Tibial nerve (tissue), 4 donors: ENCODE results near the gene TNIK. TPM values are rescaled to one million over a fixed set of nuclear protein-coding genes. Genes with fewer than 3 reads are reported as not detected.

Source experiments
- DNase-seq, 2 donors: peaks; one replicate each; pipeline ENCODE4 v3.0.0-alpha.2; 2019; ENCODE audit warnings: low spot score in 2 of 2
- H3K27ac ChIP-seq, 4 donors: fragments of 200-600 bp; sonication (generic) in 3 of 4; one replicate each; pipeline ENCODE4 v1.5.1; 2017 to 2019; ENCODE audit warnings: mild to moderate bottlenecking in 1 of 4
- H3K27me3 ChIP-seq, 2 donors: fragments of 200-600 bp; sonication (generic) in 1 of 2; one replicate each; pipeline versions ENCODE4 v1.5.1 to v1.6.0; 2017 to 2019
- H3K36me3 ChIP-seq, 3 donors: fragments of 200-600 bp; sonication (generic); one replicate each; pipeline ENCODE4 v1.5.1; 2018 to 2019
- H3K4me1 ChIP-seq, 4 donors: fragments of 200-600 bp; sonication (generic) in 3 of 4; one replicate each; pipeline ENCODE4 v1.5.1; 2017 to 2019
- H3K4me3 ChIP-seq, 4 donors: fragments of 200-600 bp; sonication (generic) in 3 of 4; one replicate each; pipeline ENCODE4 v1.5.1; 2017 to 2019; ENCODE audit warnings: mild to moderate bottlenecking in 1 of 4, moderate library complexity in 1 of 4
- H3K9me3 ChIP-seq, 4 donors: fragments of 200-600 bp; sonication (generic) in 3 of 4; one replicate each; pipeline ENCODE4 v1.5.1; 2017 to 2019
- CTCF ChIP-seq, 5 experiments: fragments of 200-600 bp in 3 of 5; fragments of 450-650 bp in 2 of 5; sonication (generic) in 3 of 5; IDR thresholded peaks; one replicate each; pipeline ENCODE4 v1.5.1; 2016 to 2019; ENCODE audit warnings: antibody characterized with exemption in 5 of 5, mild to moderate bottlenecking in 3 of 5, moderate library complexity in 2 of 5
- EP300 ChIP-seq, 2 donors: sonication (generic); formaldehyde crosslinking; IDR thresholded peaks; one replicate each; pipeline ENCODE4 v1.6.1; 2017; ENCODE audit warnings: antibody characterized with exemption in 2 of 2, mild to moderate bottlenecking in 1 of 2
- POLR2A ChIP-seq, 2 donors: fragments of 450-650 bp; IDR thresholded peaks; one replicate each; pipeline ENCODE4 v1.6.1; 2017; ENCODE audit warnings: antibody characterized with exemption in 2 of 2, mild to moderate bottlenecking in 2 of 2, moderate library complexity in 2 of 2
- WGBS, 2 donors: methylation state at CpG; one replicate each; pipeline ENCODE4 v1.1.5; 2018; 5-methylcytosine and 5-hydroxymethylcytosine counted together
- total RNA-seq, 4 donors: library from RNA; depleted of rRNA; stranded (reverse); fragments of >200 nt; gene quantifications; one replicate each; pipeline ENCODE4 v1.1.0, GENCODE V29; 2016

Gene TNIK
- total RNA-seq, 4 donors from 2014 or later: 5.4 to 11.1 (median 7.5) TPM

GRCh38 chr3:171346019-171346418, 114.2 kb downstream of the TNIK start:
- Histone ChIP-seq H3K36me3 (no peaks in the 10 kb centered on the region), H3K4me3 (no peak overlapping the region), H3K27me3 (no peaks in the 10 kb centered on the region), H3K27ac (no peak overlapping the region), H3K4me1 (peaks cover 0 to 13% (median 4%) of the 10 kb centered on the region in 4 donors), H3K9me3 (no peaks in the 10 kb centered on the region)
- 97 to 100% methylated on average over 1 of the region's 1 CpG for WGBS, 2 donors
- TF ChIP-seq POLR2A (IDR thresholded peaks at IDR 0.05) (no peak), EP300 (IDR thresholded peaks at IDR 0.05) (no peak), CTCF (IDR thresholded peaks at IDR 0.05) (no peak)
- no peak for DNase-seq

GRCh38 chr3:171345107-171345843, 114.9 kb downstream of the TNIK start:
- WGBS, 2 donors: 66 to 73% methylated on average over 2 of the region's 2 CpGs
- no peaks in the 10 kb centered on the region for H3K9me3 ChIP-seq
- H3K36me3 ChIP-seq: no peaks in the 10 kb centered on the region
- H3K4me3 ChIP-seq: no peak overlapping the region
- no peak overlapping the region for H3K27ac ChIP-seq
- no peaks in the 10 kb centered on the region for H3K27me3 ChIP-seq
- no peak for TF ChIP-seq POLR2A (IDR thresholded peaks at IDR 0.05)
- TF ChIP-seq CTCF (IDR thresholded peaks at IDR 0.05): no peak
- no peak for TF ChIP-seq EP300 (IDR thresholded peaks at IDR 0.05)
- peaks cover 0 to 13% (median 4%) of the 10 kb centered on the region in 4 donors for H3K4me1 ChIP-seq
- no peak for DNase-seq

- no peak overlapping the region for H3K4me3 ChIP-seq
- H3K27ac ChIP-seq: no peak overlapping the region
- DNase-seq: no peak
- 77 to 78% methylated on average over 1 of the region's 1 CpG for WGBS, 2 donors
- H3K27me3 ChIP-seq: no peaks in the 10 kb centered on the region
- no peaks in the 10 kb centered on the region for H3K36me3 ChIP-seq
- H3K9me3 ChIP-seq: no peaks in the 10 kb centered on the region
- TF ChIP-seq CTCF (IDR thresholded peaks at IDR 0.05) (no peak), POLR2A (IDR thresholded peaks at IDR 0.05) (no peak), EP300 (IDR thresholded peaks at IDR 0.05) (no peak)
- peaks cover 0 to 13% (median 4%) of the 10 kb centered on the region in 4 donors for H3K4me1 ChIP-seq
Measured at GRCh38 chr3:171343693-171344092, 116.5 kb downstream of the TNIK start.

GRCh38 chr3:171342783-171343420, 117.3 kb downstream of the TNIK start:
- H3K4me3 ChIP-seq: no peak overlapping the region
- TF ChIP-seq EP300 (IDR thresholded peaks at IDR 0.05) (no peak), CTCF (IDR thresholded peaks at IDR 0.05) (no peak), POLR2A (IDR thresholded peaks at IDR 0.05) (no peak)
- no peak for DNase-seq
- peaks cover 0 to 8% (median 3%) of the 10 kb centered on the region in 4 donors for H3K4me1 ChIP-seq
- 95 to 98% methylated on average over 2 of the region's 2 CpGs for WGBS, 2 donors
- no peak overlapping the region for H3K27ac ChIP-seq
- no peaks in the 10 kb centered on the region for H3K9me3 ChIP-seq
- H3K36me3 ChIP-seq: no peaks in the 10 kb centered on the region
- H3K27me3 ChIP-seq: no peaks in the 10 kb centered on the region

- Histone ChIP-seq H3K27ac (no peak overlapping the region), H3K4me3 (no peak overlapping the region), H3K4me1 (peaks cover 0 to 1% (median under 1%) of the 10 kb centered on the region in 4 donors), H3K9me3 (no peaks in the 10 kb centered on the region), H3K27me3 (no peaks in the 10 kb centered on the region), H3K36me3 (no peaks in the 10 kb centered on the region)
- DNase-seq: no peak
- TF ChIP-seq CTCF (IDR thresholded peaks at IDR 0.05) (no peak), EP300 (IDR thresholded peaks at IDR 0.05) (no peak)
- WGBS, 2 donors: 95 to 96% methylated on average over 1 of the region's 1 CpG
Measured at GRCh38 chr3:171342200-171342599, 118.0 kb downstream of the TNIK start.
